ENCODE results near the gene RDH5.

The RDH5 gene

GRCh38 chr12:55712700-55713415, 7.3 kb upstream of the RDH5 start:
- intact Hi-C loops (cut with micrococcal nuclease): no loop called here
- H3K27ac Mint-ChIP-seq: no peak overlapping the region

DNA sequence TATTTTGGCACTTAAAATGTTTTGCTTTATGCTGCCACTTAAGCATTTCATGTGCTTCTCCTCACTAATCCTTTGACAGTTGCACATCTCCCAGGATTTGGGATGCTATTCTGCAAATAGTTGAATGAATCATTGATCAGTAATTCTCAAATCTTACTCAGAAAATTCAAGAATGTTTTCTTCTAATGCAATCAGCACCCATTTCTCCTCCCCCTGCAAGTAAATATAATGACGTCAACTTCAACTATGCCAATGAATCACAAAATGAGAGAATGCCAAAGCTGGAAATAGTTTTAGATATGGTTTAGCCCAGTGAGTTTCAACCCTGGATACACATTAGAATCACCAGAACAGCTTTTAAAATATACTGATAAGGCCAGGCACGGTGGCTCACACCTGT, 6.5 kb upstream of the RDH5 start:
- intact Hi-C loops (cut with micrococcal nuclease): no loop called here
- no peak overlapping the region for H3K27ac Mint-ChIP-seq
- peaks cover 35% of the 10 kb centered on the region for H3K27me3 Mint-ChIP-seq
- H3K36me3 Mint-ChIP-seq (ENCODE audit: low read depth): peaks cover 13% of the 10 kb centered on the region
- H3K9me3 Mint-ChIP-seq: no peaks in the 10 kb centered on the region
- H3K4me3 Mint-ChIP-seq: no peak overlapping the region
- peaks cover 51% of the 10 kb centered on the region for H3K4me1 Mint-ChIP-seq (ENCODE audit: low read depth)

More at GRCh38 chr12:55712700-55713415, 7.3 kb upstream of the RDH5 start:
- no peaks in the 10 kb centered on the region for H3K9me3 Mint-ChIP-seq
- H3K4me3 Mint-ChIP-seq: no peak overlapping the region
- peaks cover 5% of the 10 kb centered on the region for H3K36me3 Mint-ChIP-seq (ENCODE audit: low read depth)
- peaks cover 51% of the 10 kb centered on the region for H3K4me1 Mint-ChIP-seq (ENCODE audit: low read depth)
- H3K27me3 Mint-ChIP-seq: peaks cover 43% of the 10 kb centered on the region

DNA sequence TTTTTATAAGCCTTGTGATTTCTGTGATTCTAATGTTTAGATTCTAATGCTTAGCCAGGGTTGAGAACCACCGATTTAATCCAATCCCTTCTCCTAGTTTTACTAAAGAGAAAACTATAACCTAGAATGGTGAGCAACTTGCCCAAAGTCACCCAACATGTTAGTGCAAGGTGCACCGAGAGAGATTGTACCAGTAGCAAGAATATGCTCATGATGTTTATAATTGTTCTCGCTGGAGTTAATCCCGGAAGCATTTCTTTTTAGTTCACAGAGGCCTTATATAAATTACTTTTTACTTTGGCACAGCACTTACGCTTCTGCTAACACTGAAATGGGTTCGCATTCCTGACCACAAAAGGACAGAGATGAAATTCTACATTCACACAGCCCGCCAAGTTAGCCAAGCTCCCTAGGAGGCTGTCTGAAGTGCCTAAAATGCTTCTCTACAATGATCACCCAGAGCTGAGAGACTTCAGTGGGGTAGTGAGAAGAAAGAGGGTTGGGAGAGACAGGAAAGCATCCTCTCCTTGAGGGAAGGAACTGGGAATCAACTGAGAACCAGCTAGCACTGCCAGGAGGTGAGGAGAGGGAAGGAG, 4.9 kb upstream of the RDH5 start:
- Mint-ChIP-seq H3K27me3 (peaks cover 21% of the 10 kb centered on the region), H3K36me3 (ENCODE audit: low read depth) (peaks cover 28% of the 10 kb centered on the region), H3K9me3 (no peaks in the 10 kb centered on the region), H3K4me3 (peak overlapping the region; percentile 87), H3K27ac (peak overlapping the region; percentile 87), H3K4me1 (ENCODE audit: low read depth) (peaks cover 49% of the 10 kb centered on the region)
- intact Hi-C loops (cut with micrococcal nuclease): no loop called here

- H3K36me3 Mint-ChIP-seq (ENCODE audit: low read depth): peaks cover 32% of the 10 kb centered on the region
- H3K27me3 Mint-ChIP-seq: peaks cover 17% of the 10 kb centered on the region
Measured at GRCh38 chr12:55715833-55716581, 4.2 kb upstream of the RDH5 start, which contains the start of gene BLOC1S1. Gene BLOC1S1, plus strand, starts transcription at chr12:55716046. Its CDS starts 6 bp downstream, at chr12:55716052.

GRCh38 chr12:55716582-55716957, 3.6 kb upstream of the RDH5 start:
- intact Hi-C loops (cut with micrococcal nuclease): no loop called here
- H3K36me3 Mint-ChIP-seq (ENCODE audit: low read depth): peaks cover 32% of the 10 kb centered on the region
- peak overlapping the region; percentile 87 for H3K27ac Mint-ChIP-seq

More at GRCh38 chr12:55715833-55716581, 4.2 kb upstream of the RDH5 start, which contains the start of gene BLOC1S1:
- H3K4me3 Mint-ChIP-seq: peak within 1 kb of the TSS; percentile 87
- intact Hi-C loops (cut with micrococcal nuclease): no loop called here
- no peaks in the 10 kb centered on the region for H3K9me3 Mint-ChIP-seq
- H3K4me1 Mint-ChIP-seq (ENCODE audit: low read depth): peaks cover 49% of the 10 kb centered on the region
- peak within 1 kb of the TSS; percentile 87 for H3K27ac Mint-ChIP-seq

GRCh38 chr12:55717011-55718007, 2.9 kb upstream of the RDH5 start:
- H3K4me1 Mint-ChIP-seq (ENCODE audit: low read depth): peaks cover 49% of the 10 kb centered on the region
- peak overlapping the region; percentile 87 for H3K27ac Mint-ChIP-seq
- intact Hi-C loops (cut with micrococcal nuclease): no loop called here
- H3K4me3 Mint-ChIP-seq: peak overlapping the region; percentile 87
- peaks cover 10% of the 10 kb centered on the region for H3K27me3 Mint-ChIP-seq
- H3K9me3 Mint-ChIP-seq: no peaks in the 10 kb centered on the region
- H3K36me3 Mint-ChIP-seq (ENCODE audit: low read depth): peaks cover 32% of the 10 kb centered on the region

More at GRCh38 chr12:55716582-55716957, 3.6 kb upstream of the RDH5 start:
- H3K9me3 Mint-ChIP-seq: no peaks in the 10 kb centered on the region
- H3K4me3 Mint-ChIP-seq: peak overlapping the region; percentile 87
- H3K27me3 Mint-ChIP-seq: peaks cover 17% of the 10 kb centered on the region
- peaks cover 53% of the 10 kb centered on the region for H3K4me1 Mint-ChIP-seq (ENCODE audit: low read depth)

- peaks cover 35% of the 10 kb centered on the region for H3K36me3 Mint-ChIP-seq (ENCODE audit: low read depth)
- intact Hi-C loops (cut with micrococcal nuclease): no loop called here
Measured at GRCh38 chr12:55718015-55718414, 2.2 kb upstream of the RDH5 start.

GRCh38 chr12:55718624-55719275, 1.4 kb upstream of the RDH5 start:
- peak overlapping the region; percentile 87 for H3K27ac Mint-ChIP-seq
- H3K27me3 Mint-ChIP-seq: peaks cover under 1% of the 10 kb centered on the region
- H3K36me3 Mint-ChIP-seq (ENCODE audit: low read depth): peaks cover 42% of the 10 kb centered on the region
- H3K4me3 Mint-ChIP-seq: no peak overlapping the region
- H3K4me1 Mint-ChIP-seq (ENCODE audit: low read depth): peaks cover 53% of the 10 kb centered on the region
- intact Hi-C loops (cut with micrococcal nuclease): no loop called here
- H3K9me3 Mint-ChIP-seq: no peaks in the 10 kb centered on the region

More at GRCh38 chr12:55718015-55718414, 2.2 kb upstream of the RDH5 start:
- Mint-ChIP-seq H3K4me3 (peak overlapping the region; percentile 87), H3K27me3 (peaks cover 3% of the 10 kb centered on the region), H3K4me1 (ENCODE audit: low read depth) (peaks cover 49% of the 10 kb centered on the region), H3K27ac (peak overlapping the region; percentile 87), H3K9me3 (no peaks in the 10 kb centered on the region)

GRCh38 chr12:55719371-55719770, 822 bp upstream of the RDH5 start:
- Mint-ChIP-seq H3K27ac (no peak overlapping the region), H3K27me3 (no peaks in the 10 kb centered on the region), H3K4me1 (ENCODE audit: low read depth) (peaks cover 56% of the 10 kb centered on the region), H3K36me3 (ENCODE audit: low read depth) (peaks cover 48% of the 10 kb centered on the region), H3K4me3 (no peak overlapping the region), H3K9me3 (no peaks in the 10 kb centered on the region)
- intact Hi-C loops (cut with micrococcal nuclease): no loop called here

DNA sequence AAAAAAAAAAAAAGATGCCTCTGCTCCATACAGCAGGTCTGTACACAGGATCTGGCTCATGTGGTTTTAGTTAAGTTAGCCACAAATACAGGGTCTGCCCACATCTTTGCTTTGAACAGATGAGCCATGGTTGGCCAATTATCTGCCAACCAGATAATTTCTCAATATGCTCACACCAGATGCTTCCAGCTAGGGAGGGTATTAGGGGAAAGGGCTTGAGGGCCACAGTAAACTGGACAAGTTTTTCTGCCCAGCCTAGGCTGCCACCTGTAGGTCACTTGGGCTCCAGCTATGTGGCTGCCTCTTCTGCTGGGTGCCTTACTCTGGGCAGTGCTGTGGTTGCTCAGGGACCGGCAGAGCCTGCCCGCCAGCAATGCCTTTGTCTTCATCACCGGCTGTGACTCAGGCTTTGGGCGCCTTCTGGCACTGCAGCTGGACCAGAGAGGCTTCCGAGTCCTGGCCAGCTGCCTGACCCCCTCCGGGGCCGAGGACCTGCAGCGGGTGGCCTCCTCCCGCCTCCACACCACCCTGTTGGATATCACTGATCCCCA, 776 bp downstream of the RDH5 start:
- no peak overlapping the region for H3K4me3 Mint-ChIP-seq
- peaks cover 64% of the 10 kb centered on the region for H3K4me1 Mint-ChIP-seq (ENCODE audit: low read depth)
- intact Hi-C loops (cut with micrococcal nuclease): loop anchor here (1.0 kb wide), 1 partner anchor 61 kb away; no protein-coding TSS in a partner anchor
- H3K9me3 Mint-ChIP-seq: no peaks in the 10 kb centered on the region
- H3K36me3 Mint-ChIP-seq (ENCODE audit: low read depth): peaks cover 62% of the 10 kb centered on the region
- H3K27me3 Mint-ChIP-seq: no peaks in the 10 kb centered on the region
- H3K27ac Mint-ChIP-seq: no peak overlapping the region

GRCh38 chr12:55721601-55722213, 1.5 kb downstream of the RDH5 start:
- no peak overlapping the region for H3K27ac Mint-ChIP-seq
- peaks cover 66% of the 10 kb centered on the region for H3K4me1 Mint-ChIP-seq (ENCODE audit: low read depth)
- H3K36me3 Mint-ChIP-seq (ENCODE audit: low read depth): peaks cover 67% of the 10 kb centered on the region
- no peaks in the 10 kb centered on the region for H3K9me3 Mint-ChIP-seq
- intact Hi-C loops (cut with micrococcal nuclease): loop anchor here (1.0 kb wide), 1 partner anchor 61 kb away; no protein-coding TSS in a partner anchor
- H3K27me3 Mint-ChIP-seq: no peaks in the 10 kb centered on the region
- H3K4me3 Mint-ChIP-seq: no peak overlapping the region

- no peaks in the 10 kb centered on the region for H3K9me3 Mint-ChIP-seq
- intact Hi-C loops (cut with micrococcal nuclease): no loop called here
- no peak overlapping the region for H3K4me3 Mint-ChIP-seq
- peaks cover 79% of the 10 kb centered on the region for H3K36me3 Mint-ChIP-seq (ENCODE audit: low read depth)
- no peaks in the 10 kb centered on the region for H3K27me3 Mint-ChIP-seq
- no peak overlapping the region for H3K27ac Mint-ChIP-seq
- H3K4me1 Mint-ChIP-seq (ENCODE audit: low read depth): peaks cover 66% of the 10 kb centered on the region
Measured at GRCh38 chr12:55722948-55723347, 2.8 kb downstream of the RDH5 start.
